GM19452 (cell line): ENCODE data around the gene TMEM45B.

Experiments used
- ATAC-seq: cut with Tn5 transposase; IDR thresholded peaks from one replicate; pipeline ENCODE4 v1.9.1; 2021; ENCODE audit not compliant: unreplicated experiment

The TMEM45B gene

DNA sequence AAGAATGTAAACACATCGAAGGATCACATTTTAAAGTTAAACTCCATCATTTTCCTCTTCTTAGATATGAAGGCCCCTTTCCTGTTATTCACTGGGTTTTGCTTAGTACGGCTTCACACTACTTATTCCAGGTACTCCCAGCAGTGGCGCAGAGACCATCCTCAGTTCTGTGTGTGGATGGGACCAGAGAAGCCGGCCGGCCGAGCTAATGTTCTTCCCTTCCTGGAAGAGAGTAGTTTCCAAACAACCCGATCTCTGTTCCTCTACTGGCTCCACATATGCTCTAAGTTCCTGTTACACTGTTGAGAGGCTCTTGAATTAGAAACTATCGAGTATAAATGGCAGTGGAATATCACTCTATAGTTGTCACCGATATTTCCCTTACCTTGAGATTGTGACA, 80.4 kb downstream of the TMEM45B start:
- no peak for ATAC-seq

DNA sequence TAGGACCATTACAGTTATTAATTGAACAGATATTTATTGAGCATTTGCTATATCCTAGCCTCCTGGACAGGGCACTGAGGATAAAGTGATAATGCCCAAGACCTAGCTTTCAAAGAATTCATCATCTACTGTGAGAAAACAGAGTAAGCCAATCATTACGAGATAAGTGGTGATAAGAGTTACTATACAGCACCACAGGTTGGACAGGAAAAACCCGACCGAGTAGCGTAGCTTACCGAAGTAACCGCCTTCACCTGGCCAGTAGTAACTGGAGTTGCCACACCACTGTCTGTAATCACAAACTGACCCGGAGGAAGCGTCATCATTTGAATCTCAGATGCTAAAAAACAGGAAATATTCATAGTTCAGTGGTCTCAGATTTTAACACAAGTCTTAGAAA, 89.8 kb downstream of the TMEM45B start:
- ATAC-seq: no peak
